ENCODE data around the gene RDH8.

RDH8 gene

GRCh38 chr19:10026744-10027143, 13.5 kb downstream of the RDH8 start:
- H3K9me3 Mint-ChIP-seq: no peaks in the 10 kb centered on the region

GRCh38 chr19:10027158-10027997, 14.1 kb downstream of the RDH8 start:
- H3K36me3 Mint-ChIP-seq (ENCODE audit: insufficient read depth): no peaks in the 10 kb centered on the region
- peaks cover 18 to 23% of the 10 kb centered on the region in 2 donors for H3K27me3 Mint-ChIP-seq
- H3K9me3 Mint-ChIP-seq: no peaks in the 10 kb centered on the region
- DNase-seq (peak; percentile 64 to 75 (median 75)), ATAC-seq (replicated peaks) (peak; percentile 93)
- peaks cover 0 to 6% of the 10 kb centered on the region in 2 donors for H3K4me1 Mint-ChIP-seq (ENCODE audit: low read depth in 2 of 2)
- H3K4me3 Mint-ChIP-seq: no peak overlapping the region
- H3K27ac Mint-ChIP-seq: no peak overlapping the region

More at GRCh38 chr19:10026744-10027143, 13.5 kb downstream of the RDH8 start:
- DNase-seq: no peak
- H3K36me3 Mint-ChIP-seq (ENCODE audit: insufficient read depth): no peaks in the 10 kb centered on the region
- H3K27me3 Mint-ChIP-seq: peaks cover 15 to 21% of the 10 kb centered on the region in 2 donors
- ATAC-seq (replicated peaks): no peak
- peaks cover 0 to 5% of the 10 kb centered on the region in 2 donors for H3K4me1 Mint-ChIP-seq (ENCODE audit: low read depth in 2 of 2)
- H3K27ac Mint-ChIP-seq: no peak overlapping the region
- no peak overlapping the region for H3K4me3 Mint-ChIP-seq

DNA sequence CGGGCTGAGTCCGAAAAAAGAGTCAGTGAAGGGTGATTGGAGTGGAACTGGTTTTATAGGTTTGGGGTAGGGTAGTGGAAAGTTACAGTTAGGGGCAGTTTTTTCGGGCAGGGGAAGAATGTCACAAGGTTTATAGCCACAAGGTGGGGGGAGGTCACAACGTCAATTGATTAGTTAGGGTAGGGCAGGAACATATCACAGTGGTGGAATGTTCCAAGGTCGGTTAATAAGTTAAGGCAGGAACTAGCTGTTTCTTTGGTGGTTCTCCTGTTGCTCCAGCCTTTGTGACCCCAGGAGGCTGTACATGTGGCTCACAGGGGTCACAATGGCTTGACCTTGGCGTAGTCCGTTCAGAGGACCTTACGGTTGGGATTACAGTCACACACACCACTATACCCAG, 20.3 kb downstream of the RDH8 start:
- Mint-ChIP-seq H3K27ac (no peak overlapping the region), H3K36me3 (ENCODE audit: insufficient read depth) (no peaks in the 10 kb centered on the region), H3K4me3 (no peak overlapping the region), H3K4me1 (ENCODE audit: low read depth in 2 of 2) (peaks cover 0 to 3% of the 10 kb centered on the region in 2 donors), H3K9me3 (no peaks in the 10 kb centered on the region), H3K27me3 (peaks cover 28 to 37% of the 10 kb centered on the region in 2 donors)
- DNase-seq (no peak), ATAC-seq (replicated peaks) (no peak)

- ATAC-seq (replicated peaks): no peak
- no peak for DNase-seq
- H3K9me3 Mint-ChIP-seq: no peaks in the 10 kb centered on the region
- peaks cover 3% of the 10 kb centered on the region for H3K36me3 Mint-ChIP-seq (ENCODE audit: insufficient read depth)
- H3K4me1 Mint-ChIP-seq (ENCODE audit: low read depth in 2 of 2): peaks cover 0 to 3% of the 10 kb centered on the region in 2 donors
- peaks cover 45 to 68% of the 10 kb centered on the region in 2 donors for H3K27me3 Mint-ChIP-seq
- H3K4me3 Mint-ChIP-seq: no peak overlapping the region
- H3K27ac Mint-ChIP-seq: no peak overlapping the region
Observed at GRCh38 chr19:10036601-10037071, 23.4 kb downstream of the RDH8 start.

GRCh38 chr19:10037367-10037766, 24.1 kb downstream of the RDH8 start:
- Mint-ChIP-seq H3K27ac (no peak overlapping the region), H3K27me3 (peaks cover 48 to 69% of the 10 kb centered on the region in 2 donors), H3K9me3 (no peaks in the 10 kb centered on the region), H3K36me3 (ENCODE audit: insufficient read depth) (peaks cover 3% of the 10 kb centered on the region), H3K4me3 (no peak overlapping the region), H3K4me1 (ENCODE audit: low read depth in 2 of 2) (no peaks in the 10 kb centered on the region)
- DNase-seq (no peak), ATAC-seq (replicated peaks) (no peak)

DNA sequence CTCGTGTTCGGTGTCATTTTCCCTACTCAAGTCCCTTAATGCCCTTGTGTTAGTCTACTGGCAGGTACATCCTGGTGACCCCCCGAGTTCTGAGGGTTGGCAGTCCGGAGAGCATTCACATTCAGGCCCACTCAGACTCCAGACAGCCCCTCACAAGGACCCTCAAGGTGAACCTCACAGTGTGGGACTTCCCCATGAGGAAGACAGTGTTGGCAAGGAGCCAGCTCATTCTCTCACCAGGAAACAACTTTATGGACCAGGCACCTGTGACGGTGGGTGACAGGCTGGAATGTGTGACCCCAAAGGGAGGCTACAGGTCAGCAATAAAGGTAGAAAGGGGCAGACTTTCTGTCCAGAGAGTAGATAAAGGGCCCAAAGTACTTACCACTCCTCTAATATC, 24.5 kb downstream of the RDH8 start:
- Mint-ChIP-seq H3K36me3 (ENCODE audit: insufficient read depth) (peaks cover 3% of the 10 kb centered on the region), H3K4me1 (ENCODE audit: low read depth in 2 of 2) (no peaks in the 10 kb centered on the region), H3K4me3 (no peak overlapping the region), H3K27ac (no peak overlapping the region), H3K27me3 (peaks cover 46 to 69% of the 10 kb centered on the region in 2 donors), H3K9me3 (no peaks in the 10 kb centered on the region)
- DNase-seq: no peak
- no peak for ATAC-seq (replicated peaks)

DNA sequence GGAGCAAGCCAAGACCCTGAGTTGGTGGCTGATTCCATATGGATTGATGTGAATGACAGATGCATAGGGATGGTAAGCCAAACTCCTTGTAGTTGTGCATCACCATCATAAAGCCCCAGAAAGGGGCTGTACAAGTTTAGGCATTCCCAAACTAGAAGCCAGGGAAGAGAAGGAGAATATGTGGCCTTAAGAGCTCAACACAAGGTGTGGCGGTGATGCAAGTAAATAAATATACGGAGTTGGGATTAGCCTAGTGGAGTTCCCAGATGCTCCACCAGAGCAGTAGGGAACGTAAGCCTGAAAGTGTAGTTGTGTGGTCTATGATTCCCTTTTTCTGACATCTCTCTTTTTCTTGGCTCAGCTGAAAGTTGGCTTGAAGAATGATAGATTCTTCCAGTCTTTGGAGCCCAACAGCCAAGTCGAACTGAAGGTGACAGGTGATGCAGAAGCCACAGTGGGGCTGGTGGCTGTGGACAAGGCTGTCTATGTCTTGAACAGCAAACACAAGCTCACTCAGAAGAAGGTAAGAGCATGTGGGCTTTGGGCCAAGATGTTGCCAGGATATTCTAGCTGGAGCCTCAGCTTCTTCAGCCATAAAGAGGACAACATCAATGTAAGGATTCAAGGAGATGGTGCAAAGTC, 30.1 kb downstream of the RDH8 start:
- H3K36me3 Mint-ChIP-seq (ENCODE audit: insufficient read depth): peaks cover 3% of the 10 kb centered on the region
- ATAC-seq (replicated peaks) (no peak), DNase-seq (no peak)
- peaks cover 3 to 4% of the 10 kb centered on the region in 2 donors for H3K4me1 Mint-ChIP-seq (ENCODE audit: low read depth in 2 of 2)
- no peak overlapping the region for H3K27ac Mint-ChIP-seq
- no peak overlapping the region for H3K4me3 Mint-ChIP-seq
- no peaks in the 10 kb centered on the region for H3K9me3 Mint-ChIP-seq
- H3K27me3 Mint-ChIP-seq: peaks cover 60 to 96% of the 10 kb centered on the region in 2 donors

GRCh38 chr19:10044390-10044789, 31.1 kb downstream of the RDH8 start:
- H3K36me3 Mint-ChIP-seq (ENCODE audit: insufficient read depth): no peaks in the 10 kb centered on the region
- no peak overlapping the region for H3K27ac Mint-ChIP-seq
- peaks cover 3 to 6% of the 10 kb centered on the region in 2 donors for H3K4me1 Mint-ChIP-seq (ENCODE audit: low read depth in 2 of 2)
- no peak for DNase-seq
- no peaks in the 10 kb centered on the region for H3K9me3 Mint-ChIP-seq
- no peak for ATAC-seq (replicated peaks)
- H3K27me3 Mint-ChIP-seq: peaks cover 54 to 86% of the 10 kb centered on the region in 2 donors
- no peak overlapping the region for H3K4me3 Mint-ChIP-seq

DNA sequence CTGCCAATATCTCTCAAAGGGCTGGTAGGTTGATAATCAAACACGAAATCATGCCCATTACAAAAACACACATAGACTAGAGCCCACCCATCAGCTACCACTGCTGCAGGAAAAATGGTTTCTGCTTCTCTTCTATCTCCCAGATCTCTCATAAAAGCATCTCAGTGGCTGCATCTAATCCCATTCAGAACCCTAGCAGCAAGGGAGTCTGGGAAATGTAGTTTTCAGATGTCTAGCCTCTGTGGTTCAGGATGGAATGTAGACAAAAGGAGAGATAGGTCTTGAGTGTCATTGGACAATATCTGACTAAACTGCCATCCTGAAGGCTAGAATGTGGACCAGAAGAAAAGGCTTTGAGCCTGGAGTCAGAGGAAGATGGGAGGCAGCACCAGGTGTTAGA, 32.1 kb downstream of the RDH8 start:
- ATAC-seq (replicated peaks) (no peak), DNase-seq (no peak)
- Mint-ChIP-seq H3K4me3 (no peak overlapping the region), H3K27me3 (peaks cover 53 to 76% of the 10 kb centered on the region in 2 donors), H3K9me3 (no peaks in the 10 kb centered on the region), H3K36me3 (ENCODE audit: insufficient read depth) (no peaks in the 10 kb centered on the region), H3K27ac (no peak overlapping the region), H3K4me1 (ENCODE audit: low read depth in 2 of 2) (peaks cover 3 to 6% of the 10 kb centered on the region in 2 donors)

DNA sequence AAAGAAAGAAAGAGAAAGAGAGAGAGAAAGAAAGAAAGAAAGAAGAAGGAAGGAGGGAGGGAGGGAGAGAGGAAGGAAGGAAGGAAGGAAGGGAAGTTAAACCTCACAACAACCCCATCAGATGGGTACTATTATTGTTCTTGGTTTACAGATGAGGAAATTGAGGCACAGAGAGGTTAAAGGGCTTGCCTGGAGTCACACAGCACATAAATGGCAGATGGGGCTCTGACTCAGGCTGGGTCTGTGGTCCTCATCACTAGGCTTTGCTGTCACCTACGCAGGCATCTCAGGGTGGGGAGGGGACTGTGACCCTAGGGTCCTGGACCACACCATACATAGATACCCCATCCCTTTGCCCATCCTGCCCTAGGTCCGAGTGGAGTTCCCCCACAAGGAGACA, 36.3 kb downstream of the RDH8 start:
- no peak for DNase-seq
- peaks cover 3 to 4% of the 10 kb centered on the region in 2 donors for H3K4me1 Mint-ChIP-seq (ENCODE audit: low read depth in 2 of 2)
- no peaks in the 10 kb centered on the region for H3K9me3 Mint-ChIP-seq
- H3K27me3 Mint-ChIP-seq: peaks cover 24 to 34% of the 10 kb centered on the region in 2 donors
- H3K4me3 Mint-ChIP-seq: no peak overlapping the region
- H3K36me3 Mint-ChIP-seq (ENCODE audit: insufficient read depth): no peaks in the 10 kb centered on the region
- ATAC-seq (replicated peaks): no peak
- no peak overlapping the region for H3K27ac Mint-ChIP-seq

GRCh38 chr19:10052602-10053360, 39.5 kb downstream of the RDH8 start:
- Mint-ChIP-seq H3K36me3 (ENCODE audit: insufficient read depth) (no peaks in the 10 kb centered on the region), H3K4me3 (no peak overlapping the region), H3K27me3 (peaks cover 15 to 20% of the 10 kb centered on the region in 2 donors), H3K9me3 (no peaks in the 10 kb centered on the region), H3K27ac (peak overlapping the region in 1 of 2 donors; percentile 35), H3K4me1 (ENCODE audit: low read depth in 2 of 2) (peaks cover 3 to 6% of the 10 kb centered on the region in 2 donors)
- ATAC-seq (replicated peaks) (no peak), DNase-seq (no peak)

DNA sequence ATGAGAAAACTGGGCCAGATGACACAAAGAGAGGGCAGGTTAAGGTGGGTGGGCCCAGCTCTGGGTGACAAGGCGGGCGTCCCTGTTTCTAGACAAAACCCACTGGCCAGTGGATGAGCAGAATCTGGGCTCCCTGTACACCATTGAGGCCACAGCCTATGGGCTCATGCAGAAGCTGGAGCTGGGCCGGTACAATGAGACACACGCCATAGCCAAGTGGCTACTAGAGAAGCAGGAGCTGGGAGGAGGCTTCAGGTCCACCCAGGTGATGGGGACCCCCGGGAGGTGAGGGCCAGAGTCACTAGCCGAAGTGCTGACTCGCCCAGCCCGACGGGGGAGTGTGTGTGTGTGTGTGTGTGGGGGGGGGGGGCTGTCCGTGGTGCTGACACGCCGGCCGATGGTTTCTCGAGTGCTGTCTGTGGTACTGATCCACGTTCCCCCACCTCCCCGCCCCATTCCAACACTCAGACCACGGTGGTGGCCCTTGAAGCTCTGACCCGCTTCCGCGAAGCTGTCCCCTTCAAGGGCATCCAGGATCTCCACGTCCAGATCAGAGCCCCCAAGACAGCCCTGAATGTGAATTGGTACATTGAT, 48.5 kb downstream of the RDH8 start:
- Mint-ChIP-seq H3K4me3 (no peak overlapping the region), H3K27me3 (peaks cover 20 to 34% of the 10 kb centered on the region in 2 donors), H3K4me1 (ENCODE audit: low read depth in 2 of 2) (no peaks in the 10 kb centered on the region), H3K27ac (no peak overlapping the region), H3K9me3 (no peaks in the 10 kb centered on the region), H3K36me3 (ENCODE audit: insufficient read depth) (no peaks in the 10 kb centered on the region)
- ATAC-seq (replicated peaks) (no peak), DNase-seq (no peak)

GRCh38 chr19:10068205-10068604, 54.9 kb downstream of the RDH8 start:
- H3K36me3 Mint-ChIP-seq (ENCODE audit: insufficient read depth): no peaks in the 10 kb centered on the region
- no peak for DNase-seq
- peak overlapping the region; percentile 5 to 35 for H3K4me3 Mint-ChIP-seq
- no peaks in the 10 kb centered on the region for H3K9me3 Mint-ChIP-seq
- H3K27ac Mint-ChIP-seq: peak overlapping the region in 1 of 2 donors; percentile 39
- peaks cover 9 to 10% of the 10 kb centered on the region in 2 donors for H3K4me1 Mint-ChIP-seq (ENCODE audit: low read depth in 2 of 2)
- peak; percentile 58 for ATAC-seq (replicated peaks)
- H3K27me3 Mint-ChIP-seq: peaks cover 4 to 10% of the 10 kb centered on the region in 2 donors

Data from effector memory CD8-positive, alpha-beta T cell (primary cell).